H1 (cell line): Measurements from ENCODE around the gene ANKRD29. TPM values are rescaled to one million over a fixed set of nuclear protein-coding genes. Genes with fewer than 3 reads are reported as not detected.

Experiments used
- CTCF ChIA-PET: fragments of 300-600 bp; sonication (Branson Sonifier 250); formaldehyde crosslinking; loops from one replicate; lab custom pipeline; 2021; ENCODE audit not compliant: partially characterized antibody; lab: Charles Lee
- POLR2A ChIA-PET: fragments of 300-600 bp; sonication (Branson Sonifier 250); formaldehyde crosslinking; loops from one replicate; lab custom pipeline; 2021; ENCODE audit warnings: inconsistent platforms; ENCODE audit not compliant: partially characterized antibody; lab: Charles Lee
- DNase-seq, 2 experiments: peaks; one replicate each; pipeline versions ENCODE4 v3.0.0 to v3.0.0-alpha.2; 2010 to 2022; ENCODE audit warnings: low spot score in 2 of 2, low read depth in 1 of 2, mixed read lengths in 1 of 2
- FAIRE-seq: peaks from 2 replicates; lab custom pipeline; 2011; peaks lifted over from hg19 to GRCh38; lab: Jason Lieb, UNC
- H2AFZ ChIP-seq: 2 replicates; pipeline ENCODE4 v1.8.1; 2012; ENCODE audit warnings: low read length, inconsistent platforms
- H2AK5ac ChIP-seq: 2 replicates; pipeline ENCODE4 v1.6.1; 2013; ENCODE audit warnings: low read depth, low read length
- H2BK120ac ChIP-seq: replicated peaks from 2 replicates; pipeline ENCODE3; 2013; ENCODE audit warnings: low read depth, low read length, inconsistent platforms
- H2BK12ac ChIP-seq: 2 replicates; pipeline ENCODE4 v1.6.1; 2013; ENCODE audit warnings: low read depth, low read length
- H2BK15ac ChIP-seq: 2 replicates; pipeline ENCODE4 v1.6.1; 2013; ENCODE audit warnings: low read length
- H2BK20ac ChIP-seq: 2 replicates; pipeline ENCODE4 v1.6.1; 2013; ENCODE audit warnings: low read length
- H2BK5ac ChIP-seq: 2 replicates; pipeline ENCODE4 v1.6.1; 2013; ENCODE audit warnings: low read depth, low read length
- H3K14ac ChIP-seq: 2 replicates; pipeline ENCODE4 v1.6.1; 2013; ENCODE audit warnings: inconsistent platforms; ENCODE audit not compliant: insufficient read length
- H3K18ac ChIP-seq: 2 replicates; pipeline ENCODE4 v1.6.1; 2013; ENCODE audit warnings: low read length; ENCODE audit errors: extremely low read depth
- H3K23ac ChIP-seq: 2 replicates; pipeline ENCODE4 v1.6.1; 2013; ENCODE audit warnings: inconsistent platforms; ENCODE audit not compliant: insufficient read length
- H3K23me2 ChIP-seq: 2 replicates; pipeline ENCODE4 v1.6.1; 2013; ENCODE audit warnings: low read depth, low read length
- H3K27ac ChIP-seq: 2 replicates; pipeline ENCODE4 v1.6.1; 2011; ENCODE audit warnings: low read depth, low read length, inconsistent platforms
- H3K27me3 ChIP-seq, 4 experiments: replicated peaks in 1 of 4; 1 replicate in 1 of 4; 2 replicates in 3 of 4; pipeline versions ENCODE4 v1.6.1 to v1.8.1; 2011 to 2013; ENCODE audit warnings: low read length in 3 of 4, mild to moderate bottlenecking in 3 of 4, inconsistent platforms in 2 of 4, mixed read lengths in 2 of 4, moderate library complexity in 1 of 4; ENCODE audit not compliant: control insufficient read depth in 3 of 4, insufficient read depth in 3 of 4; ENCODE audit errors: extremely low read depth in 1 of 4
- H3K36me3 ChIP-seq, 4 experiments: 2 replicates each; pipeline versions ENCODE4 v1.6.1 to v1.8.1; 2011 to 2013; ENCODE audit warnings: mild to moderate bottlenecking in 4 of 4, low read length in 3 of 4, moderate library complexity in 2 of 4, control low read depth in 1 of 4, inconsistent platforms in 1 of 4; ENCODE audit not compliant: insufficient read depth in 4 of 4, control insufficient read depth in 2 of 4
- H3K4ac ChIP-seq: replicated peaks from 2 replicates; pipeline ENCODE3; 2013; ENCODE audit warnings: low read length, low read depth, mixed read lengths, inconsistent platforms; ENCODE audit not compliant: insufficient read length
- H3K4me1 ChIP-seq, 4 experiments: replicated peaks in 1 of 4; 1 replicate in 1 of 4; 2 replicates in 3 of 4; pipeline versions ENCODE4 v1.6.1 to v1.8.1; 2011 to 2013; ENCODE audit warnings: low read length in 3 of 4, inconsistent platforms in 2 of 4, mixed read lengths in 1 of 4; ENCODE audit not compliant: insufficient read depth in 4 of 4, control insufficient read depth in 3 of 4
- H3K4me2 ChIP-seq, 2 experiments: 2 replicates each; pipeline versions ENCODE4 v1.6.1 to v1.8.1; 2011 to 2013; ENCODE audit warnings: low read depth in 2 of 2, low read length in 2 of 2, control low read depth in 1 of 2, inconsistent platforms in 1 of 2, mild to moderate bottlenecking in 1 of 2; ENCODE audit not compliant: insufficient read depth in 1 of 2
- H3K4me3 ChIP-seq, 4 experiments: fragments of 200-600, 300-600 bp in 1 of 4; sonication (generic), shearing (Covaris generic), sonication (Bioruptor Twin) in 1 of 4; 2 replicates each; pipeline versions ENCODE4 v1.5.1 to v1.8.1; 2011 to 2016; ENCODE audit warnings: low read length in 4 of 4, low read depth in 3 of 4, control low read depth in 2 of 4, inconsistent platforms in 2 of 4, mild to moderate bottlenecking in 2 of 4, mixed read lengths in 1 of 4, moderate library complexity in 1 of 4; ENCODE audit not compliant: insufficient read depth in 2 of 4; ENCODE audit errors: extremely low read depth in 1 of 4
- H3K56ac ChIP-seq: replicated peaks from 2 replicates; pipeline ENCODE3; 2013; ENCODE audit warnings: low read depth, mild to moderate bottlenecking, mixed read lengths, low read length, inconsistent platforms; ENCODE audit not compliant: insufficient read length
- H3K79me1 ChIP-seq: 2 replicates; pipeline ENCODE4 v1.6.1; 2013; ENCODE audit warnings: low read depth, low read length, control low read depth
- H3K79me2 ChIP-seq, 2 experiments: 2 replicates each; pipeline versions ENCODE4 v1.6.1 to v1.8.1; 2012 to 2013; ENCODE audit warnings: low read length in 2 of 2, mild to moderate bottlenecking in 2 of 2, inconsistent platforms in 1 of 2; ENCODE audit not compliant: insufficient read depth in 2 of 2, control insufficient read depth in 1 of 2
- H3K9ac ChIP-seq, 4 experiments: replicated peaks in 1 of 4; 1 replicate in 1 of 4; 2 replicates in 3 of 4; pipeline versions ENCODE4 v1.6.1 to v1.8.1; 2011 to 2013; ENCODE audit warnings: low read depth in 3 of 4, low read length in 3 of 4, control low read depth in 2 of 4, mild to moderate bottlenecking in 2 of 4, moderate library complexity in 2 of 4, inconsistent platforms in 1 of 4; ENCODE audit errors: extremely low read depth in 1 of 4
- H3K9me3 ChIP-seq, 2 experiments: 2 replicates each; pipeline versions ENCODE4 v1.6.1 to v1.8.1; 2012 to 2013; ENCODE audit warnings: mild to moderate bottlenecking in 2 of 2, moderate library complexity in 2 of 2, control low read depth in 1 of 2, inconsistent platforms in 1 of 2, low read depth in 1 of 2, low read length in 1 of 2, mixed read lengths in 1 of 2; ENCODE audit not compliant: insufficient read depth in 2 of 2
- H4K20me1 ChIP-seq, 2 experiments: replicated peaks in 1 of 2; 2 replicates each; pipeline versions ENCODE3 to v1.8.1; 2011 to 2013; ENCODE audit warnings: inconsistent platforms in 2 of 2, low read length in 2 of 2, mild to moderate bottlenecking in 1 of 2; ENCODE audit not compliant: insufficient read depth in 2 of 2, control insufficient read depth in 1 of 2
- H4K5ac ChIP-seq: 2 replicates; pipeline ENCODE4 v1.6.1; 2013; ENCODE audit warnings: low read length, low read depth, mixed read lengths, inconsistent platforms; ENCODE audit not compliant: insufficient read length
- H4K8ac ChIP-seq: 2 replicates; pipeline ENCODE4 v1.8.0; 2013; ENCODE audit warnings: mild to moderate bottlenecking, moderate library complexity, low read length, inconsistent platforms; ENCODE audit not compliant: insufficient read depth; ENCODE audit errors: extremely low read depth
- H4K91ac ChIP-seq: replicated peaks from 2 replicates; pipeline ENCODE3; 2013; ENCODE audit warnings: low read length, mixed read lengths, inconsistent platforms; ENCODE audit not compliant: insufficient read length
- EP300 ChIP-seq, 2 experiments: IDR thresholded peaks; 1 replicate in 1 of 2; 2 replicates in 1 of 2; pipeline ENCODE4 v1.6.1; 2011 to 2012; ENCODE audit warnings: low read depth in 2 of 2, low read length in 2 of 2, mild to moderate bottlenecking in 2 of 2, borderline replicate concordance in 1 of 2, inconsistent platforms in 1 of 2, moderate library complexity in 1 of 2
- ZNF274 ChIP-seq: IDR thresholded peaks from 2 replicates; pipeline ENCODE4 v1.7.0; 2012; ENCODE audit warnings: low read length, borderline replicate concordance; ENCODE audit errors: extremely low read depth
- WGBS, 2 experiments: shearing (Covaris generic) in 1 of 2; methylation state at CpG; one replicate each; pipeline versions ENCODE4 v1.1.6 to v1.1.7; 2013 to 2015; ENCODE audit warnings: low lambda C conversion rate in 2 of 2, mixed read lengths in 2 of 2, inconsistent platforms in 1 of 2, low coverage in 1 of 2, missing lambda C conversion rate in 1 of 2; ENCODE audit not compliant: insufficient replicate concordance in 2 of 2, insufficient coverage in 1 of 2, insufficient read length in 1 of 2; ENCODE audit errors: extremely low coverage in 1 of 2, missing lambda C conversion rate in 1 of 2; 5-methylcytosine and 5-hydroxymethylcytosine counted together
- polyA plus RNA-seq, 7 experiments: library from polyadenylated mRNA; depleted of rRNA in 3 of 7; stranded (reverse) in 5 of 7; unstranded in 2 of 7; fragments of >200 nt in 5 of 7; fragments of 200-250 nt in 2 of 7; gene quantifications; 1 replicate in 5 of 7; 2 replicates in 1 of 7; 4 replicates in 1 of 7; pipeline versions ENCODE4 v1.2.1 to v1.2.3, GENCODE V29; 2011 to 2013; ENCODE audit warnings: missing spikeins in 2 of 7, mixed read lengths in 2 of 7
- total RNA-seq: library from RNA; stranded (reverse); fragmentation: NEBNext Ultra II Directional; extraction: Animal tissue kit (Norgen Biotek cat#: 25700); gene quantifications from 2 replicates; pipeline ENCODE4 v1.2.1, GENCODE V29; 2021

Gene ANKRD29
- total and polyA plus RNA-seq, 2 of the 8 experiments (the other 6 are each of a cell fraction or from before 2014, with no cell fraction given) = 3.0 to 7.3 TPM

DNA sequence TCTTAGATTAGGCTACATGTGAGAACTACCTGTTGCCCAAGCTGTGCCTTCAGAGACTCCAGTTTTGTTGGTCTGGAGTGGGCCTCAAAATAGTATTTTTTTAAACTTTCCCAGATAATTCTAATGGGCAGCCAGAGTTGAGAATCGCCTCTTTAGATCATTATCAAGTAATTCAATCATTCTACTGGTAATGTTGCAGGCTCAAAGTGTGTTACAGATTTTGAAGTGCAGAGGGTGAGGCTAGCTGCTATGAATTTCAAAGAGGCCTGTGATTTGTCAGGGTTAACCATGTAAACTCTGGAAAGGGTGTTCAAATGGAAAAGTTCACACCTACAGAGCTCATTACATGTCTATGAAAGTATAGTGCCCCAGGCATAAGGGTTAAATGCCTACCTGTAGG, 30.1 kb downstream of the ANKRD29 start:
- Histone ChIP-seq H3K23ac (no peak overlapping the region), H3K4me1 (peaks cover 2 to 7% (median 3%) of the 10 kb centered on the region in 4 experiments; a peak in 4 of 7 replicates), H2BK5ac (no peak overlapping the region), H3K36me3 (no peaks in the 10 kb centered on the region), H4K91ac (no peak overlapping the region), H3K4ac (no peak overlapping the region), H2BK120ac (no peak overlapping the region), H3K4me3 (no peak overlapping the region), H2AK5ac (no peak overlapping the region), H3K79me2 (no peaks in the 10 kb centered on the region), H2BK15ac (no peak overlapping the region), H3K23me2 (no peaks in the 10 kb centered on the region), H3K27me3 (no peaks in the 10 kb centered on the region), H3K27ac (no peak overlapping the region), H4K20me1 (no peaks in the 10 kb centered on the region), H4K5ac (no peak overlapping the region), H3K56ac (no peak overlapping the region), H3K4me2 (no peak overlapping the region), H2BK20ac (no peak overlapping the region), H2BK12ac (no peak overlapping the region), H3K79me1 (no peaks in the 10 kb centered on the region), H3K18ac (no peak overlapping the region), H2AFZ (no peak overlapping the region), H3K9ac (no peak overlapping the region), H3K9me3 (no peaks in the 10 kb centered on the region), H4K8ac (no peak overlapping the region), H3K14ac (no peak overlapping the region)
- CTCF ChIA-PET = interaction anchor here (1.5 to 3.3 kb wide), 2 partner anchors 11 to 71 kb away, joined by 7 to 13 read pairs; no protein-coding TSS in a partner anchor
- DNase-seq (no peak), FAIRE-seq (no peak)
- TF ChIP-seq EP300 (IDR thresholded peaks at IDR 0.05; ENCODE audit: borderline replicate concordance in 1 of 2, low read depth in 2 of 2, low read length in 2 of 2) (no peak), ZNF274 (no peak)
- WGBS, 2 experiments = 81% methylated on average over 1 of the region's 1 CpG; no CpG with 5 or more reads in 1 of the 2 experiments
- POLR2A ChIA-PET = no interaction called here
